ENCODE measurements around the gene ZNF628.

Gene ZNF628

DNA sequence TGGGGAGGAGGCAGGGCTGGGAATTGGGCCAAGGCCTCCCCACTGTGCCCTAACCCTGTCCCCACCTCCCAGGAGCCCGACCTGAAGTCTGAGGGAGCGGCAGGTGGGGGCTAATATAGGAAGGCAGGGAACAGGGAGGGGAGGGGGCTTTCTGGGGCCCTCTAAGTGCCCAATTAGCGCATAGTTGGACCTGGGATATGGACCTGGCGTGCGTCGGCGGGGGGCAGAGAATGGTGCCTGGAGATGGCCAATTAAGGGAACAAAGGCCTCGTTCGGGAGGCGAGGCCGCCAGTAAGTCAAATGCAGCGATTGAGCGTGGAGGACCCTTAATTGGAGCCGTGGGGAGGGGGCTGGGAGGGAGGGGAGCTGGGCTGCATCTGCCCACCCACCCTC, 11.8 kb upstream of the ZNF628 start, which contains the start of gene C19orf85:
Gene C19orf85 (minus strand): TSS at position 90 of the 393 bp plus-strand sequence. CDS start 197 bp downstream, outside the sequence.
- no peak for DNase-seq (ENCODE audit: low read depth in 3 of 3, low spot score in 1 of 3)

- no peak for DNase-seq (ENCODE audit: low read depth in 3 of 3, low spot score in 1 of 3)
Observed at GRCh38 chr19:55465460-55466240, 10.8 kb upstream of the ZNF628 start.

GRCh38 chr19:55466241-55466614, 10.2 kb upstream of the ZNF628 start:
- no peak for DNase-seq (ENCODE audit: low read depth in 3 of 3, low spot score in 1 of 3)

GRCh38 chr19:55467236-55468053, 9.0 kb upstream of the ZNF628 start:
- DNase-seq (ENCODE audit: low read depth in 3 of 3, low spot score in 1 of 3), result peak in 2 of 3 donors; percentile 27 to 68

DNA sequence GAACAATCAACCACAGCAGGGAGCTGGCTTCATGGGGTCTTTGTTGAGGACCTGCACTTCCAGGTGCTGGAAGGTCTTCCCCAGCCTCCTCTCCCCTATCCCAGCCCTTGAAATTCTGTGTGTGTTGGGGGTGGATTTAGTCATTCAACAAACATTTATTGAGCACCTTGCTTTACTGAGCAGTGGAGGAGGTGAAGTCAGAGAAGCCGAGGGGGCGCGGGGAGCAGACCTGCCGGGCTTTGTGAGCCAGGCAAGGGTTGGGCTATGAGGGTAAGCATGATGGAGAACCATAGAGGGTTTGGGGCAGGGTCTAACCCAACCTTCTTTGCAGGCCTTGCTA, 8.4 kb upstream of the ZNF628 start:
- no peak for DNase-seq (ENCODE audit: low read depth in 3 of 3, low spot score in 1 of 3)

DNA sequence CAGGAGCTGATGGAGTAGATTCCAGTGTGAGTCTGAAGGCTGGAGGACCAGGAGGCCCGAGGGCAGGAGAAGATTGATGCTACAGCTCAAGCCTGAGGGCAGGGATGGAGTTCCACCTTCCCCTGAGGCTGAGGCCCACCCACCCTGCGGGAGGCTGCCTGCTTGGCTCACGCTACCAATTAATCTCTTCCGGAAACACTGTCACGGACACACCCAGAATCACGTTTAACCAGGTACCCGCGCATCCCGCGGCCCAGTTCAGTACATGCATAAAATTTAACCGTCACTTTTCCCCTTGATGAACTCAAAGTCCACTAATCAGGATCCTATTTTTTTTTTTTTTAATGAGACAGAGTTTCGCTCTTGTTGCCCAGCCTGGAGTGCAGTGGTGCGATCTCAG, 5.2 kb upstream of the ZNF628 start:
- no peak for DNase-seq (ENCODE audit: low read depth in 3 of 3, low spot score in 1 of 3)

- DNase-seq (ENCODE audit: low read depth in 3 of 3, low spot score in 1 of 3), result no peak
Observed at GRCh38 chr19:55472463-55472862, 4.0 kb upstream of the ZNF628 start.

DNA sequence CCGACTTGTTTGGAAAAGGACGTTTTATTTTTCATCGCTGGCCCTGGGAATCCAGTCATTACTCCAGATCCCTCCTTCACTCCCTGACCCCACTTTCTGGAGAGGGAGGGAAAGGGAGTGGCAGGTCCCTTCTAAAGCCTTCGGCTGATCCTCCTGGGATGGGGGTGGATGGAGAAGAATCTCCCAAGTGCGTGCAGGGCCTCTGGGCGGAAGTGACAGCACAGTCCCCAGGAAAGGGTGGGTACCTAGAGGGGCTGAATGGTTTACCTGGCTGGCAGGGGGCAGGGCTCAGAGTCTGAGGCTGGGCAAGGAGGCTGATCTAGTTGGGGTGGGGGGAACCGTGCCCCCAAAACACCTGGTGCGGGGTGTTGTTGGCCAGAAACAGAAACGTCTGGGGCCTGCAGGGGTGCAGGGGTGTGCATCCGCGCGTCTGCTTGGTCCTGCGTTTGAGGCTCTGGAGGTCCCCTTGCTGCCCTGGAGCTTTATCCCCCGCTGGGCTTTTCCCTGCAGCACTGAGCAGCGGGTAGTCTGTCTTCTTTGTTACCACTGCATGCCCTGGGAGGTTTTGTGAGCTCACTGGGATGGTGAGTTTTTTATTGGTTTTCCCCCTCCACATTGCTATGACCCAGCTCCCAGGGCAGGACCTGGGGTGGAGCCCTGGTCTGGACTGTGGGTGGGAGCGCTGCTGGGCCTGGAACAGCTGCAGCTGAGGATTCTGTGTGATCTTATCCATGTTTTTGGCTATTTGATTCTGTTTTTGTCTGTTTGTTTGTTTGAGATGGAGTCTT, 3.0 kb upstream of the ZNF628 start:
- no peak for DNase-seq (ENCODE audit: low read depth in 3 of 3, low spot score in 1 of 3)

DNA sequence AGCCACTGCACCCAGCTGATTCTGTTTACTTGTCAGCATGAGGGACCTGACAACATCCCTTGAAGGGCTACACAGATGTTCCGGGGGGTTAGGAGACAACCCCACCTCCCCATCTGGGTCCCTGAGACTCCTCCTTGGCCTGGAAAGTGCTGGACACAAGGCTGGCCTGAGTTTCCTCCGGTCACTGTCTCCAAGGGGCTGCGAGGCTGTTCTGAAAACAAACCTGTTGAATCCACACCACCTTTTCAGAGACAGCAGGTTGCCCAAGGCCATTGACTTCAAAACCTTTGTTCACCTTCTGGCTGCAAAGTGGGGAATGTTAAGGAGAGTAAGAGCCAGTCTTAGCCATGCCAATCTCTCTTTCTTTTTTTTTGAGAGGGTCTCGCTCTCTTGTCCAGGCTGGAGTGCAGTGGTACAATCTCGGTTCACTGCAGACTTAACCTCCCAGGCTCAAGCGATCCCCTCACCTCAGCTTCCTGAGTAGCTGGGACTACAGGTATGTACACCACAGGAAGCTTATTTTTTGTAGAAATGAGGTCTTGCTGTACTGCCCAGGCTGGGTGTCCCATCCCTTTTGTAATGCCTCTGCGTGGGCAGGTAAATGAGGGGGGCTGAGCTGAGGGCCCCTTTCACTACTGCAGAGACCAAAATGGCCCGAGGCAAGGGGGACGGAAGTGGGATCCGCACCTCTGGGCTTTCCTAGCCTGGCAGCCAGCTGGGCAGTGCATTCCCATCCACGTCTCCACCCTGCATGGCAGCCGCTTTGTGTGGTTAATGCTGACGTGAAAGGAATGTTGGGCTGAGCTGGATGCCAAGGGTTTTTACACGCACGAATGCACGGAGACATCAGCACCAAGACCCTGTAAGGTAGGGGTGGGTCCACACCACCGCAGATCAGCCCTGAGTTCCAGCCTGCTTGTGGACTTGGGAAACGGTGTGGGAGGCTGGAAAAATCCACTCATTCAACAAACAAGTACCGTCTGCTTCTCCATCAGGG, 1.9 kb upstream of the ZNF628 start:
- no peak for DNase-seq (ENCODE audit: low read depth in 3 of 3, low spot score in 1 of 3)

- no peak for DNase-seq (ENCODE audit: low read depth in 3 of 3, low spot score in 1 of 3)
Observed at GRCh38 chr19:55477905-55478304, 1.5 kb downstream of the ZNF628 start.

GRCh38 chr19:55478364-55478763, 1.9 kb downstream of the ZNF628 start:
- no peak for DNase-seq (ENCODE audit: low read depth in 3 of 3, low spot score in 1 of 3)

DNA sequence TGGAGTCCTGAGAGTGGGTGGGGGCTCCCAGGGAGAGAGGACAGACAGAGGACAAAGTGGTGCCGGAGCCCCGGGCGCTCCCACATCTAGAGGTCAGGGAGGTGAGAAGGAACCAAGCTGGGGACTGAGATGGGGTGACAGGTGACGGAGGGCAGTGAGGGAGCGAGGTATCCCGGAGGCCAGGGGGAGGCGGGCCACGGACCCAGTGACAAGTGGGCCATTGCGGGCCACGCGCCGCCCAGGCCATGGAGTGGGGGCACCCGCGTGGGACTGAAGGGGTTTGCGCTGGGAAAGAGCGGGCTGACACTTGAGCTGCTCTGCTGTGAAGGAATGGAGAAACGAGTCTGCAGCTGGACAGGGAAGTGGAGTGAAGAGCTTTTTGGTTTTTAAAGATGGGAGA, 2.6 kb downstream of the ZNF628 start:
- DNase-seq (ENCODE audit: low read depth in 3 of 3, low spot score in 1 of 3), result no peak

- no peak for DNase-seq (ENCODE audit: low read depth in 3 of 3, low spot score in 1 of 3)
Observed at GRCh38 chr19:55479451-55480230, 3.2 kb downstream of the ZNF628 start.

DNA sequence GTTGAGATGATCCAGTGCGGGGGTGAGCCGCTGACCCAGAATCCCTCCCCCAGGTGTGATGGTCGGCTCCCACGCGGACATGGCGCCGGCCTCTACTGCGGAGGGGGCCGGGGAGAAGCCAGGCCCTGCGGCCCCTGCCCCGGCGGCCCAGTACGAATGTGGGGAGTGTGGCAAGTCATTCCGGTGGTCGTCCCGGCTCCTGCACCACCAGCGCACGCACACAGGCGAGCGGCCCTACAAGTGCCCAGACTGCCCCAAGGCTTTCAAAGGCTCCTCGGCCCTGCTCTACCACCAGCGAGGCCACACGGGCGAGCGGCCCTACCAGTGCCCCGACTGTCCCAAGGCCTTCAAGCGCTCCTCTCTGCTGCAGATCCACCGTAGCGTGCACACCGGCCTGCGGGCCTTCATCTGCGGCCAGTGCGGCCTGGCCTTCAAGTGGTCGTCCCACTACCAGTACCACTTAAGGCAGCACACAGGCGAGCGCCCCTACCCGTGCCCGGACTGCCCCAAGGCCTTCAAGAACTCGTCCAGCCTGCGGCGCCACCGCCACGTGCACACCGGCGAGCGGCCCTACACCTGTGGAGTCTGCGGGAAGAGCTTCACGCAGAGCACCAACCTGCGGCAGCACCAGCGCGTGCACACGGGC, 4.9 kb downstream of the ZNF628 start:
- DNase-seq (ENCODE audit: low read depth in 3 of 3, low spot score in 1 of 3), result no peak

- DNase-seq (ENCODE audit: low read depth in 3 of 3, low spot score in 1 of 3), result no peak
Observed at GRCh38 chr19:55481794-55482155, 5.4 kb downstream of the ZNF628 start.

GRCh38 chr19:55482156-55482961, 5.9 kb downstream of the ZNF628 start:
- DNase-seq (ENCODE audit: low read depth in 3 of 3, low spot score in 1 of 3), result no peak

- DNase-seq (ENCODE audit: low read depth in 3 of 3, low spot score in 1 of 3), result no peak
Observed at GRCh38 chr19:55482967-55483705, 6.7 kb downstream of the ZNF628 start.

All from stimulated activated CD4-positive, alpha-beta T cell treated with anti-CD3 and anti-CD28 coated beads, TNF-alpha, amount 100 ng/mL, for 1 hour (primary cell).